Gastroesophageal sphincter (tissue), 3 donors: Measurements from ENCODE around the gene RAB36.

ENCODE experiments used
- CTCF ChIP-seq, 4 experiments: fragments of 200-600 bp in 2 of 4; fragments of 450-650 bp in 2 of 4; sonication (generic) in 1 of 4; IDR thresholded peaks; one replicate each; pipeline ENCODE4 v1.5.1; 2017 to 2019; ENCODE audit warnings: antibody characterized with exemption in 4 of 4, mild to moderate bottlenecking in 2 of 4, moderate library complexity in 2 of 4
- EP300 ChIP-seq: sonication (generic); formaldehyde crosslinking; IDR thresholded peaks from one replicate; pipeline ENCODE4 v1.6.1; 2017; ENCODE audit warnings: antibody characterized with exemption, mild to moderate bottlenecking
- POLR2A ChIP-seq, 2 donors: fragments of 450-650 bp; IDR thresholded peaks; one replicate each; pipeline ENCODE4 v1.6.1; 2017; ENCODE audit warnings: antibody characterized with exemption in 2 of 2, mild to moderate bottlenecking in 2 of 2, moderate library complexity in 1 of 2
- POLR2AphosphoS5 ChIP-seq: sonication (generic); formaldehyde crosslinking; IDR thresholded peaks from one replicate; pipeline ENCODE4 v1.6.1; 2017; ENCODE audit warnings: antibody characterized with exemption

GRCh38 chr22:23154461-23154860, 9.2 kb downstream of the RAB36 start:
- TF ChIP-seq CTCF (IDR thresholded peaks at IDR 0.05) (no peak), POLR2AphosphoS5 (no peak), EP300 (no peak), POLR2A (IDR thresholded peaks at IDR 0.05) (no peak)
